Uterus (tissue), 4 donors: Measurements from ENCODE around the gene ANO8. TPM values are rescaled to one million over a fixed set of nuclear protein-coding genes. Genes with fewer than 3 reads are reported as not detected.

Experiments
- DNase-seq, 2 donors: peaks; one replicate each; pipeline ENCODE4 v3.0.0-alpha.2; 2019 to 2020
- H3K27ac ChIP-seq, 2 donors: fragments of 200-600 bp; sonication (generic); 1 replicate in 1 of 2; 2 replicates in 1 of 2; pipeline ENCODE4 v1.5.1; 2016 to 2018
- H3K27me3 ChIP-seq, 2 donors: fragments of 200-600 bp; sonication (generic); one replicate each; pipeline ENCODE4 v1.5.1; 2018 to 2019; ENCODE audit warnings: control low read depth in 1 of 2
- H3K36me3 ChIP-seq, 2 donors: fragments of 200-600 bp; sonication (generic); one replicate each; pipeline ENCODE4 v1.5.1; 2019; ENCODE audit warnings: control low read depth in 1 of 2
- H3K4me1 ChIP-seq, 2 donors: fragments of 200-600 bp; sonication (generic); one replicate each; pipeline ENCODE4 v1.5.1; 2018 to 2019; ENCODE audit warnings: control low read depth in 1 of 2
- H3K4me3 ChIP-seq, 2 donors: fragments of 200-600 bp; sonication (generic); 1 replicate in 1 of 2; 2 replicates in 1 of 2; pipeline ENCODE4 v1.5.1; 2018 to 2019; ENCODE audit warnings: mild to moderate bottlenecking in 1 of 2
- H3K9me3 ChIP-seq, 2 donors: fragments of 200-600 bp; sonication (generic); one replicate each; pipeline ENCODE4 v1.5.1; 2019; ENCODE audit warnings: control low read depth in 1 of 2
- POLR2A ChIP-seq, 2 donors: fragments of 450-650 bp; IDR thresholded peaks; one replicate each; pipeline ENCODE4 v1.6.1; 2016; ENCODE audit warnings: antibody characterized with exemption in 2 of 2, mild to moderate bottlenecking in 1 of 2, moderate library complexity in 1 of 2
- intact Hi-C: fragments of 100-400 bp; cut with DNase I; formaldehyde crosslinking; loops from one replicate; pipeline ENCODE4 v1.15.1; 2023; ENCODE audit warnings: low total_unique reads
- total RNA-seq, 4 donors: library from RNA; depleted of rRNA in 3 of 4; stranded (reverse); fragments of >200 nt in 3 of 4; gene quantifications; one replicate each; pipeline versions ENCODE4 v1.1.0 to v1.2.4, GENCODE V29; 2014 to 2023
- TF ChIP-seq, protein P1 (sequence below), 4 experiments: fragments of 200-600 bp in 2 of 4; fragments of 450-650 bp in 2 of 4; sonication (generic) in 2 of 4; IDR thresholded peaks; one replicate each; pipeline ENCODE4 v1.5.1; 2016 to 2019; ENCODE audit warnings: antibody characterized with exemption in 4 of 4, mild to moderate bottlenecking in 2 of 4, moderate library complexity in 1 of 4
- donor health status: DM: yes; HTN: yes; CAD: no.

Gene ANO8
- total RNA-seq, 4 donors from 2014 or later, result 0.51 to 12.6 (median 7.6) TPM

DNA sequence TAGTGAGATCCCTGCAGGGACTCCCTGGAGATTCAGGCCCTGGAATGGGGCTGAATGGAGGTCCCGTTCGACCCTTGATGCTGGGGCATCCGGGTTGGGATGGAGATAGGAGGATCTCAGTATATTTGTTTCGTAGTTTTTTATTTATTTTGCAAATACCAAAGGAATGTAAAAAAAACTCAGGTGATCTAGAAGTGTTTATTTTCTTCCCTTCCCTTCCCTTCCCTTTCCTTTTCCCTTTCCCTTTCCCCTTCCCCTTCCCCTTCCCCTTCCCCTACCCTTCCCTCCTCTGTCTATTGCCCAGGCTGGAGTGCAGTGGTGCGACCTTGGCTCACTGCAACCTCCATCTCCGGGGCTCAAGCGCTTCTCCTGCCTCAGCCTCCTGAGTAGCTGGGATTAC lies 7.2 kb upstream of the ANO8 start:
- DNase-seq, result no peak
- intact Hi-C loops, result loop anchor here (5.0 kb wide), 1 partner anchor 45 kb away; no protein-coding TSS in a partner anchor
- TF ChIP-seq, protein P1, sequence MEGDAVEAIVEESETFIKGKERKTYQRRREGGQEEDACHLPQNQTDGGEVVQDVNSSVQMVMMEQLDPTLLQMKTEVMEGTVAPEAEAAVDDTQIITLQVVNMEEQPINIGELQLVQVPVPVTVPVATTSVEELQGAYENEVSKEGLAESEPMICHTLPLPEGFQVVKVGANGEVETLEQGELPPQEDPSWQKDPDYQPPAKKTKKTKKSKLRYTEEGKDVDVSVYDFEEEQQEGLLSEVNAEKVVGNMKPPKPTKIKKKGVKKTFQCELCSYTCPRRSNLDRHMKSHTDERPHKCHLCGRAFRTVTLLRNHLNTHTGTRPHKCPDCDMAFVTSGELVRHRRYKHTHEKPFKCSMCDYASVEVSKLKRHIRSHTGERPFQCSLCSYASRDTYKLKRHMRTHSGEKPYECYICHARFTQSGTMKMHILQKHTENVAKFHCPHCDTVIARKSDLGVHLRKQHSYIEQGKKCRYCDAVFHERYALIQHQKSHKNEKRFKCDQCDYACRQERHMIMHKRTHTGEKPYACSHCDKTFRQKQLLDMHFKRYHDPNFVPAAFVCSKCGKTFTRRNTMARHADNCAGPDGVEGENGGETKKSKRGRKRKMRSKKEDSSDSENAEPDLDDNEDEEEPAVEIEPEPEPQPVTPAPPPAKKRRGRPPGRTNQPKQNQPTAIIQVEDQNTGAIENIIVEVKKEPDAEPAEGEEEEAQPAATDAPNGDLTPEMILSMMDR (IDR thresholded peaks at IDR 0.05), result no peak
- no peak for TF ChIP-seq POLR2A (IDR thresholded peaks at IDR 0.05)
- H3K27ac ChIP-seq, result no peak overlapping the region
- H3K9me3 ChIP-seq, result no peaks in the 10 kb centered on the region
- H3K4me3 ChIP-seq, result no peak overlapping the region
- peaks cover 0 to 9% of the 10 kb centered on the region in 2 donors for H3K4me1 ChIP-seq
- no peaks in the 10 kb centered on the region for H3K27me3 ChIP-seq
- H3K36me3 ChIP-seq, result no peaks in the 10 kb centered on the region

DNA sequence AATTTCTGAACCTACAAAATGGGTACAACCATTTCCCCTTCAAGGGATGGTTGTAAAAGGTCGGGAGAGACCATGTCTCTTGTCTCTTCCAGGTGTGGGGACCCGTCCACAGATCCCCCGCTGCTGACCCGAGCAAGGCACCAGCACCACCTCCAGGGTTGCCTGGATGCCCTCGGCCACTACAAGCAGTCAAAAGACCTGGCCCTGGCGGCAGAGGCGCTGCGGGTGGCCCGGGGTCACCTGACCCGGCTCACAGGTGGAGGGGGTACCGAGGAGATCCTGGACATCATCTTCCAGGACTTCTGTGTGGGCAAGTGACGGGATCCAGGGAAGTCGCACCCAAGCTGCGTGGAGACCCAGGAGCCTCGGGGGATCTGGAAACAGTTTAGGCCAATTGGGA lies 6.7 kb upstream of the ANO8 start:
- intact Hi-C loops, result loop anchor here (5.0 kb wide), 1 partner anchor 46 kb away; no protein-coding TSS in a partner anchor
- H3K4me1 ChIP-seq, result peaks cover 0 to 9% of the 10 kb centered on the region in 2 donors
- no peak overlapping the region for H3K4me3 ChIP-seq
- H3K36me3 ChIP-seq, result no peaks in the 10 kb centered on the region
- no peak for DNase-seq
- H3K27me3 ChIP-seq, result no peaks in the 10 kb centered on the region
- TF ChIP-seq, protein P1 (IDR thresholded peaks at IDR 0.05), result no peak
- TF ChIP-seq POLR2A (IDR thresholded peaks at IDR 0.05), result no peak
- no peak overlapping the region for H3K27ac ChIP-seq
- H3K9me3 ChIP-seq, result no peaks in the 10 kb centered on the region

DNA sequence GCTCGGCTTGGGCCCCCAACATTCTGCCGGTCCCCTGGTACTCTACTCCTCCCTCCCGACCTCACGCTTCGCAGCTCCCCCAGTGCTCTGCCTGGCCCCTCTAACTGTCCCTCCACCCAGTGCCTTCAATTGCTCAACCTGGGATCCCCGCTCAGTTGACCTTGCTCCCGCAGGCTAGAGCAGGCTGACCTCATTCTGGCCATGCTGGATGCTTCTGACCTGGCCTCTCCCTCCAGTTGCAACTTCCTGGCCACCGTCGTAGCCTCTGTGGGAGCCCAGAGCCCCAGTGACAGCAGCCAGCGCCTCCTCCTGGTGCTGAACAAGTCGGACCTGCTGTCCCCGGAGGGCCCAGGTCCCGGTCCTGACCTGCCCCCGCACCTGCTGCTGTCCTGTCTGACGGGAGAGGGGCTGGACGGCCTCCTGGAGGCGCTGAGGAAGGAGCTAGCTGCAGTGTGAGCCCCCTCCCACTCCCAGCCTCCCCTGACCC lies 6.3 kb upstream of the ANO8 start:
- no peak overlapping the region for H3K4me3 ChIP-seq
- DNase-seq, result no peak
- no peak for TF ChIP-seq POLR2A (IDR thresholded peaks at IDR 0.05)
- TF ChIP-seq, protein P1 (IDR thresholded peaks at IDR 0.05), result no peak
- H3K36me3 ChIP-seq, result no peaks in the 10 kb centered on the region
- intact Hi-C loops, result loop anchor here (5.0 kb wide), 1 partner anchor 46 kb away; no protein-coding TSS in a partner anchor
- H3K27ac ChIP-seq, result no peak overlapping the region
- H3K27me3 ChIP-seq, result no peaks in the 10 kb centered on the region
- no peaks in the 10 kb centered on the region for H3K9me3 ChIP-seq
- peaks cover 0 to 9% of the 10 kb centered on the region in 2 donors for H3K4me1 ChIP-seq

DNA sequence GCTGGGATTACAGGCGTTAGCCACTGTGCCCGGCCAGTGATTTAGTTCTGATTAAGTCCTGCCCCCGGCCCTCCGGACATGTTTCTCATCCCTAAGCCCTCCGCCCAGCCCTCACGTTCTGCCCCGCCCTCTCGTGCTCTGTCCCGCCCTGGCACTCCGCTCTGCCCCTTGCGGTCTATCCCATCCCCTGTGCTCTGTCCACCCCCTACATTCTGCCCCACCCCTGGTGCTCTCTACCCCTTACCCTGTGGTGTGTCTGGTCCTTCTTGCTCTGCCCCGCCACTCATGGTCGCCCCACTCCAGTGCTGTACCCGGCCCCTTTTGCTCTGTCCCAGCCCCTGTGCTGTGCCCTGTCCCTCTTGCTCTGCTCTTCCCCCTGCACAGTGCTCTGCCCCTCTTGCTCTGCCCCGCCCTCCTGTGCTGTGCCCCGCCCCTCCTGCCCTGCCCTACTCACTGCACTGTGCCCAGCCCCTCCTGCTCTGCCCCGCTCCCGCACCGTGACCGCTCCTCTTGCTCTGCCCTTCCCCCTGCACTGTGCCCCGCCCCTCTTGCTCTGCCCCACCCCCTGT lies 5.7 kb upstream of the ANO8 start:
- no peak for DNase-seq
- intact Hi-C loops, result loop anchor here (5.0 kb wide), 1 partner anchor 47 kb away; no protein-coding TSS in a partner anchor
- H3K36me3 ChIP-seq, result no peaks in the 10 kb centered on the region
- H3K27me3 ChIP-seq, result no peaks in the 10 kb centered on the region
- H3K4me3 ChIP-seq, result no peak overlapping the region
- H3K9me3 ChIP-seq, result no peaks in the 10 kb centered on the region
- peaks cover 0 to 9% of the 10 kb centered on the region in 2 donors for H3K4me1 ChIP-seq
- no peak overlapping the region for H3K27ac ChIP-seq
- TF ChIP-seq, protein P1 (IDR thresholded peaks at IDR 0.05), result no peak
- TF ChIP-seq POLR2A (IDR thresholded peaks at IDR 0.05), result no peak

DNA sequence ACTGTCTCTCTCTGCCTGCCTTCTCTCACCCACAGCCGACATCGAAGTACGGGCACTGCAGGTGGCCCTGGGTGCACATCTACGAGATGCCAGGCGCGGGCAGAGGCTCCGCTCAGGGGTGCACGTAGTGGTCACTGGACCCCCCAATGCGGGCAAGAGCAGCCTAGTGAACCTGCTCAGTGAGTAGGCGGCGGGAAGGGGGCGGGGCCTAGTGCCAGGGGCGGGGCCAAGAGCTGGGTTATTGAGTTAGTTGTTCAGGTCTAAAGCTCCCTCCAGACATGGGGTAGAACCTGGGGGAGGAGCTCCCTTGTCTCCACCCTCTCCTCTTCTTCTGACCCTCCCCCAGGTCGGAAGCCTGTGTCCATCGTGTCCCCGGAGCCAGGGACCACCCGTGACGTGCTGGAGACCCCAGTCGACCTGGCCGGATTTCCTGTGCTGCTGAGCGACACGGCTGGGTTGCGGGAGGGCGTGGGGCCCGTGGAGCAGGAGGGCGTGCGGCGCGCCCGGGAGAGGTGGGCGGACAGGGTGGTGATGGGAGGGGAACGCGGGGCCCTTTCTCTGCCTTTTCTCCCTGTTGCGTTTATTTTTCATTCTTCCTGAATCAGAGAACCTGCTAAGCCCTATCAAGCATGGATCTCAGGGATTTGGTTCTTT lies 4.6 kb upstream of the ANO8 start:
- no peak for TF ChIP-seq POLR2A (IDR thresholded peaks at IDR 0.05)
- TF ChIP-seq, protein P1 (IDR thresholded peaks at IDR 0.05), result no peak
- H3K27me3 ChIP-seq, result no peaks in the 10 kb centered on the region
- H3K4me3 ChIP-seq, result no peak overlapping the region
- H3K36me3 ChIP-seq, result no peaks in the 10 kb centered on the region
- intact Hi-C loops, result no loop called here
- no peak for DNase-seq
- H3K27ac ChIP-seq, result no peak overlapping the region
- H3K4me1 ChIP-seq, result peaks cover 0 to 10% of the 10 kb centered on the region in 2 donors
- H3K9me3 ChIP-seq, result no peaks in the 10 kb centered on the region
